Loucy (cell line): ENCODE measurements around the gene PGBD5.

ENCODE experiments used
- H2AFZ ChIP-seq: fragments of 200-600 bp; sonication (generic); 2 replicates; pipeline ENCODE4 v1.6.0; 2016; ENCODE audit warnings: antibody characterized with exemption, mild to moderate bottlenecking, low read length, moderate library complexity
- H3F3A ChIP-seq: fragments of 200-600 bp; 2 replicates; pipeline ENCODE4 v1.6.0; 2016; ENCODE audit warnings: antibody characterized with exemption, low read depth, mild to moderate bottlenecking
- H3K27me3 ChIP-seq: fragments of 200-600 bp; sonication (generic); 2 replicates; pipeline ENCODE4 v1.6.1; 2014; ENCODE audit warnings: low read length, mild to moderate bottlenecking; ENCODE audit not compliant: insufficient read depth, poor library complexity, severe bottlenecking
- H3K36me3 ChIP-seq: fragments of 200-600 bp; sonication (generic); 2 replicates; pipeline ENCODE4 v1.6.1; 2016; ENCODE audit warnings: low read length; ENCODE audit not compliant: insufficient read depth
- H3K4me1 ChIP-seq: fragments of 200-600 bp; sonication (generic); 2 replicates; pipeline ENCODE4 v1.5.1; 2014; ENCODE audit warnings: low read length, mild to moderate bottlenecking; ENCODE audit not compliant: insufficient read depth, poor library complexity, severe bottlenecking
- H3K4me2 ChIP-seq: fragments of 200-600 bp; sonication (generic); 2 replicates; pipeline ENCODE4 v1.6.0; 2014; ENCODE audit warnings: antibody characterized with exemption, low read length, low read depth, mild to moderate bottlenecking; ENCODE audit not compliant: poor library complexity, severe bottlenecking
- H3K4me3 ChIP-seq: fragments of 200-600 bp; sonication (generic); 2 replicates; pipeline ENCODE4 v1.5.1; 2014; ENCODE audit warnings: low read length, mild to moderate bottlenecking, mixed read lengths; ENCODE audit not compliant: poor library complexity, severe bottlenecking
- H3K79me2 ChIP-seq: fragments of 200-600 bp; sonication (generic); 2 replicates; pipeline ENCODE4 v1.6.1; 2014; ENCODE audit warnings: low read length; ENCODE audit not compliant: insufficient read depth
- H3K9ac ChIP-seq: fragments of 200-600 bp; sonication (generic); 2 replicates; pipeline ENCODE4 v1.6.0; 2014; ENCODE audit warnings: mild to moderate bottlenecking, low read depth, low read length, moderate library complexity; ENCODE audit not compliant: poor library complexity, severe bottlenecking
- H3K9me2 ChIP-seq: fragments of 200-600 bp; sonication (generic); replicated peaks from 2 replicates; pipeline ENCODE4 v1.6.1; 2016; ENCODE audit warnings: low read depth, low read length, mixed read lengths
- H3K9me3 ChIP-seq: fragments of 200-600 bp; sonication (generic); 2 replicates; pipeline ENCODE4 v1.6.1; 2014; ENCODE audit warnings: mild to moderate bottlenecking, antibody characterized with exemption, low read length, low read depth; ENCODE audit not compliant: insufficient read depth
- H4K20me1 ChIP-seq: fragments of 200-600 bp; sonication (generic); 2 replicates; pipeline ENCODE4 v1.6.0; 2014; ENCODE audit warnings: antibody characterized with exemption, low read length, mild to moderate bottlenecking; ENCODE audit not compliant: insufficient read depth, poor library complexity, severe bottlenecking
- EZH2phosphoT487 ChIP-seq: fragments of 200-600 bp; IDR thresholded peaks from 2 replicates; pipeline ENCODE4 v1.6.1; 2018; ENCODE audit warnings: antibody characterized with exemption, mild to moderate bottlenecking, moderate library complexity, borderline replicate concordance
- TF ChIP-seq, protein P1 (sequence below): fragments of 200-600 bp; sonication (generic); conservative IDR thresholded peaks from 2 replicates; pipeline ENCODE4 v1.5.1; 2014; ENCODE audit warnings: mild to moderate bottlenecking, antibody characterized with exemption, low read length

Gene PGBD5

DNA sequence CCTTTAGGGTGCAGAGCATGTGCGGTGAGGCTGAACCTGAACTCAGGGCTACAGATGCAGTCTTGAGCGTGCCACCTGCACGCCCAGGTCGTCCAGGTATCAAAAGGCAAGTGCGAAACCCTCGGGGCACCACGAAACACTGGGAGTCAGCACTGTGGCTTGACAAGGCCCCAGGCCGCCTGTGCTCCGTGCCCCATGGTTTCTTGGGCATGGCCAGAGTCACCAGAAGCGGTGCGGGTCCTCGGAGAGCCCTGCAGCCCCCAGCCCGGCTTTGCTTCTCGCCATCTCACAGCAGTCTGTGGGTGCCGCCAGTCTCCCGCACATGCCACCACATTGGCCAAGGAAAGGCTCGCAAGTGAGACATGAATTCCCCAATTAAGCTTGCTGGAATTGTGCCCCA, 117.3 kb downstream of the PGBD5 start:
- TF ChIP-seq, protein P1, sequence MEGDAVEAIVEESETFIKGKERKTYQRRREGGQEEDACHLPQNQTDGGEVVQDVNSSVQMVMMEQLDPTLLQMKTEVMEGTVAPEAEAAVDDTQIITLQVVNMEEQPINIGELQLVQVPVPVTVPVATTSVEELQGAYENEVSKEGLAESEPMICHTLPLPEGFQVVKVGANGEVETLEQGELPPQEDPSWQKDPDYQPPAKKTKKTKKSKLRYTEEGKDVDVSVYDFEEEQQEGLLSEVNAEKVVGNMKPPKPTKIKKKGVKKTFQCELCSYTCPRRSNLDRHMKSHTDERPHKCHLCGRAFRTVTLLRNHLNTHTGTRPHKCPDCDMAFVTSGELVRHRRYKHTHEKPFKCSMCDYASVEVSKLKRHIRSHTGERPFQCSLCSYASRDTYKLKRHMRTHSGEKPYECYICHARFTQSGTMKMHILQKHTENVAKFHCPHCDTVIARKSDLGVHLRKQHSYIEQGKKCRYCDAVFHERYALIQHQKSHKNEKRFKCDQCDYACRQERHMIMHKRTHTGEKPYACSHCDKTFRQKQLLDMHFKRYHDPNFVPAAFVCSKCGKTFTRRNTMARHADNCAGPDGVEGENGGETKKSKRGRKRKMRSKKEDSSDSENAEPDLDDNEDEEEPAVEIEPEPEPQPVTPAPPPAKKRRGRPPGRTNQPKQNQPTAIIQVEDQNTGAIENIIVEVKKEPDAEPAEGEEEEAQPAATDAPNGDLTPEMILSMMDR: no peak
- TF ChIP-seq EZH2phosphoT487: no peak
- H3K27me3 ChIP-seq: no peaks in the 10 kb centered on the region
- no peak overlapping the region for H3K4me3 ChIP-seq
- H3K4me2 ChIP-seq: no peak overlapping the region
- no peaks in the 10 kb centered on the region for H4K20me1 ChIP-seq
- H3F3A ChIP-seq: no peaks in the 10 kb centered on the region
- peaks cover 22% of the 10 kb centered on the region for H3K4me1 ChIP-seq
- H3K36me3 ChIP-seq: no peaks in the 10 kb centered on the region
- no peak overlapping the region for H3K9ac ChIP-seq
- H2AFZ ChIP-seq: no peak overlapping the region
- H3K9me3 ChIP-seq: no peaks in the 10 kb centered on the region
- H3K9me2 ChIP-seq: no peaks in the 10 kb centered on the region
- H3K79me2 ChIP-seq: no peaks in the 10 kb centered on the region

DNA sequence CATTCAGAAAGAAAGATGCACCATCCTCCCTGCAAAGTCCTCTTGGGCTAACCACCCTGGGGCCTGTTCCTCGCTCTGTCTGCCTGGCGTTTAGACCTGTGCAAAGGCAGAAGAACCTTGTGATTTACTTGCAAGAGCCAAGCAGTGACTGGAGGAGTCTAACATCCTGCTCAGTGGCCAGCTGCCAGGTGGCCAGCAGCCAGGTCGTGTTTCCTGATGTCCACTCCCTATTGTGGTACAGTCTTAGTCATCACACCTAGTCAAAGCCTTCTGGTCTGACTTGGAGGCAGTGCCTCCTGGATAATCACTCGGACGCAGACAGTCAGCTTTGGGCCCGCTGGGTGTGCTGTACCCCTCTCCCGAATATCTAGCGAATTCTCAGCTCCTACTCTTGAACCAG, 118.1 kb downstream of the PGBD5 start:
- H3F3A ChIP-seq: no peaks in the 10 kb centered on the region
- H3K9me3 ChIP-seq: no peaks in the 10 kb centered on the region
- H3K9me2 ChIP-seq: no peaks in the 10 kb centered on the region
- peaks cover 30% of the 10 kb centered on the region for H3K4me1 ChIP-seq
- H3K9ac ChIP-seq: no peak overlapping the region
- H3K4me2 ChIP-seq: no peak overlapping the region
- TF ChIP-seq EZH2phosphoT487: no peak
- TF ChIP-seq, protein P1: no peak
- no peak overlapping the region for H3K4me3 ChIP-seq
- no peaks in the 10 kb centered on the region for H3K36me3 ChIP-seq
- H3K27me3 ChIP-seq: no peaks in the 10 kb centered on the region
- H2AFZ ChIP-seq: no peak overlapping the region
- H4K20me1 ChIP-seq: no peaks in the 10 kb centered on the region
- no peaks in the 10 kb centered on the region for H3K79me2 ChIP-seq

- Histone ChIP-seq H3K79me2 (no peaks in the 10 kb centered on the region), H3K4me3 (no peak overlapping the region), H3K9me2 (no peaks in the 10 kb centered on the region), H3K4me1 (peaks cover 38% of the 10 kb centered on the region), H4K20me1 (no peaks in the 10 kb centered on the region), H3K9ac (peak overlapping the region; percentile 24), H3K27me3 (no peaks in the 10 kb centered on the region), H2AFZ (0 out of 2 replicates have a peak overlapping the region, but pooled peaks have one; percentile 43), H3K4me2 (peak overlapping the region; percentile 16), H3F3A (no peaks in the 10 kb centered on the region), H3K9me3 (no peaks in the 10 kb centered on the region), H3K36me3 (no peaks in the 10 kb centered on the region)
- no peak for TF ChIP-seq EZH2phosphoT487
- TF ChIP-seq, protein P1: no peak
Observed at GRCh38 chr1:230307213-230307612, 118.9 kb downstream of the PGBD5 start.
